ENCODE data around the gene PLA2G4A.

The PLA2G4A gene

GRCh38 chr1:186997877-186998276 is 169.1 kb downstream of the PLA2G4A start:
- Histone ChIP-seq H3K4me3 (ENCODE audit: low read length) (no peak overlapping the region), H3K27me3 (ENCODE audit: insufficient read depth, low read length) (no peaks in the 10 kb centered on the region), H3K9ac (ENCODE audit: low read depth, low read length) (no peak overlapping the region), H3K9me3 (ENCODE audit: insufficient read depth, low read depth, low read length) (no peaks in the 10 kb centered on the region), H3K36me3 (ENCODE audit: insufficient read depth, low read length) (no peaks in the 10 kb centered on the region), H3K4me1 (ENCODE audit: insufficient read depth, low read length) (no peaks in the 10 kb centered on the region), H3K27ac (ENCODE audit: low read depth, low read length) (no peak overlapping the region)
- 83% methylated on average over 1 of the region's 1 CpG for WGBS

DNA sequence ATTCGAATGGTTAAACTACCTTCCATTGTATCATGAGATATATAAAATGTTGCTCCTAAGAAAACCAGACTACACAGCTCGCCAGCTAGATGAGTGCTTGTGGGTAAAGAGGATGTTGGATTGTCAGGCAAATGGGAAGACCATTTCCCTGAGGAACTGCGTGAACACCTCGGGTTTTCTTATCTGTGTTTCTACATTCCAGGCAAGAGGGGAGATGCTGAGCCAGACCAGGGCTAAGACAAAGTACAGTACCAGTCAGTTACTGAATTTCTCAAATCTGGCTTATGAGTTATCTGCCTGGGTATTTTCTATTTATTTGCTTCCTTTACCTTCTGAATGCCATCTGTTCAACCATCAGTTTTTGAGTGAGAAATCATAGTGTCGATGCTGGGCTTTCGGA is 170.8 kb downstream of the PLA2G4A start:
- Histone ChIP-seq H3K4me3 (ENCODE audit: low read length) (no peak overlapping the region), H3K9ac (ENCODE audit: low read depth, low read length) (no peak overlapping the region), H3K27ac (ENCODE audit: low read depth, low read length) (no peak overlapping the region), H3K27me3 (ENCODE audit: insufficient read depth, low read length) (no peaks in the 10 kb centered on the region), H3K36me3 (ENCODE audit: insufficient read depth, low read length) (no peaks in the 10 kb centered on the region), H3K4me1 (ENCODE audit: insufficient read depth, low read length) (no peaks in the 10 kb centered on the region), H3K9me3 (ENCODE audit: insufficient read depth, low read depth, low read length) (no peaks in the 10 kb centered on the region)
- WGBS, result 84% methylated on average over 5 of the region's 6 CpGs

- Histone ChIP-seq H3K27ac (ENCODE audit: low read depth, low read length) (no peak overlapping the region), H3K4me3 (ENCODE audit: low read length) (no peak overlapping the region), H3K9ac (ENCODE audit: low read depth, low read length) (no peak overlapping the region), H3K4me1 (ENCODE audit: insufficient read depth, low read length) (no peaks in the 10 kb centered on the region), H3K27me3 (ENCODE audit: insufficient read depth, low read length) (no peaks in the 10 kb centered on the region), H3K36me3 (ENCODE audit: insufficient read depth, low read length) (no peaks in the 10 kb centered on the region), H3K9me3 (ENCODE audit: insufficient read depth, low read depth, low read length) (0 out of 2 replicates have a peak, but pooled peaks cover 3% of the 10 kb centered on the region)
- 81% methylated on average over 4 of the region's 4 CpGs for WGBS
Observed at GRCh38 chr1:187001198-187001889, 172.6 kb downstream of the PLA2G4A start.

DNA sequence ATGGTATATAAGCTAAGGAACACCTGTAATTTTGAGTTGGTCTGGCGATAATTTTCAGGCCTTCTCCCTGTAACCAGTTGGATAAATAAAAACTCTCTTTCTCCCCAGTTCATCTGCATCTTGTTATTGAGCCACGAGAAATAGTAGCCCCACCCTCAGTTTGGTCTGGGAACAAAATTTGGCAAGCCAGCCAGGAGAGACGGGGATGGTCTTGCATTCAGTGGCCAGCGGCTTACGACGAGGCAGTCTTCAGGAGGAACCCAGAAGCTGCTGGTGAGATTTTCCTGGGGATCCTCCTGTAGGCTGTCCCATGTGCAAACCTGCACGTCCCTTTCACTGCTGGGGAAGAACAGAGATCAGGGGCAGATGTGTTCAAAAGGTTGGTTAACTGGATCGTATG is 174.6 kb downstream of the PLA2G4A start:
- H3K36me3 ChIP-seq (ENCODE audit: insufficient read depth, low read length), result no peaks in the 10 kb centered on the region
- H3K27ac ChIP-seq (ENCODE audit: low read depth, low read length), result no peak overlapping the region
- no peaks in the 10 kb centered on the region for H3K4me1 ChIP-seq (ENCODE audit: insufficient read depth, low read length)
- no peak overlapping the region for H3K9ac ChIP-seq (ENCODE audit: low read depth, low read length)
- no peak overlapping the region for H3K4me3 ChIP-seq (ENCODE audit: low read length)
- 95% methylated on average over 8 of the region's 8 CpGs for WGBS
- peaks cover 22% of the 10 kb centered on the region for H3K9me3 ChIP-seq (ENCODE audit: insufficient read depth, low read depth, low read length)
- H3K27me3 ChIP-seq (ENCODE audit: insufficient read depth, low read length), result no peaks in the 10 kb centered on the region

DNA sequence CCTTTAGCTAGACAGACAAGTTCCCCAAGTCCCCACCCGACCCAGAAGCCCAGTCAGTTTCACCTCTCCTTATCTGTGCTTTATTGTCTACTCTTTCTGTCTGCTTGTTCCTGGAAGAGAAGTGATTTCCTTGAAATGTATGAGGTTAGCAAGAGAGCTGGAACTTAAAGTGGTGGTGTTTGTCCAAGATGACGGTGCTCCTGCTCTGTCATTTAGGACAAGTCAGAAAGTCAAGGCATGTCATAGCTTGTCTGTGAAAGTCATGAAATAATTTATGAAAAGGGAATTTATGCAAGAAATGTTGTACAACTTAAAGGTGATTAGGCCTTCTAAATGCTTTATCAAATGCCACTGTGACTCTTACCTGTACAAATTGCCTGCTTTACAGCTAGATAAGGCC is 178.1 kb downstream of the PLA2G4A start:
- H3K27me3 ChIP-seq (ENCODE audit: insufficient read depth, low read length), result no peaks in the 10 kb centered on the region
- no peaks in the 10 kb centered on the region for H3K36me3 ChIP-seq (ENCODE audit: insufficient read depth, low read length)
- H3K27ac ChIP-seq (ENCODE audit: low read depth, low read length), result no peak overlapping the region
- no peak overlapping the region for H3K9ac ChIP-seq (ENCODE audit: low read depth, low read length)
- H3K4me1 ChIP-seq (ENCODE audit: insufficient read depth, low read length), result peaks cover 12% of the 10 kb centered on the region; the same call in 1 of the 2 replicates
- 97% methylated on average over 2 of the region's 2 CpGs for WGBS
- H3K9me3 ChIP-seq (ENCODE audit: insufficient read depth, low read depth, low read length), result peaks cover 30% of the 10 kb centered on the region
- no peak overlapping the region for H3K4me3 ChIP-seq (ENCODE audit: low read length)

DNA sequence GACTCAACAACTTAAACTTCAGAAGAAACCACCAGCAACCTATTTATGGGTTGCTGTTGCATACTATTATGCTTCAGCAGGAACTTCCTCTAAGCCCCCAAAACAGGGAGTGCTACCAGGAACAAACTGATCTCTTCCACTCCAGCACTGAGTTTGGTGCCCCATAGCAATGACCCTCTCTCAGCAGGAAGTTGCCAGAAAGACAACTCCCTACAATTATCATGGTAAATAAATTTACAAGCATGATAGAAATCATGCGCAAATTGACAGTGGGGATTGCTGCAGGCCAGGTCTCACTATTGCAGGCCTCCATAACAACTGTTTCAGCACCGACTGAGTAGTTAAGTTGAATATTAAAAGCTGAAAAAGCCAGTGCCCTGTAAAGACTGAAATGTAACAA is 180.6 kb downstream of the PLA2G4A start:
- no peaks in the 10 kb centered on the region for H3K36me3 ChIP-seq (ENCODE audit: insufficient read depth, low read length)
- H3K27ac ChIP-seq (ENCODE audit: low read depth, low read length), result peak overlapping the region; percentile 80; the same call in 1 of the 2 replicates
- 72% methylated on average over 2 of the region's 2 CpGs for WGBS
- H3K4me1 ChIP-seq (ENCODE audit: insufficient read depth, low read length), result peaks cover 12% of the 10 kb centered on the region; the same call in 1 of the 2 replicates
- H3K27me3 ChIP-seq (ENCODE audit: insufficient read depth, low read length), result no peaks in the 10 kb centered on the region
- H3K4me3 ChIP-seq (ENCODE audit: low read length), result no peak overlapping the region
- peaks cover 30% of the 10 kb centered on the region for H3K9me3 ChIP-seq (ENCODE audit: insufficient read depth, low read depth, low read length)
- H3K9ac ChIP-seq (ENCODE audit: low read depth, low read length), result no peak overlapping the region

DNA sequence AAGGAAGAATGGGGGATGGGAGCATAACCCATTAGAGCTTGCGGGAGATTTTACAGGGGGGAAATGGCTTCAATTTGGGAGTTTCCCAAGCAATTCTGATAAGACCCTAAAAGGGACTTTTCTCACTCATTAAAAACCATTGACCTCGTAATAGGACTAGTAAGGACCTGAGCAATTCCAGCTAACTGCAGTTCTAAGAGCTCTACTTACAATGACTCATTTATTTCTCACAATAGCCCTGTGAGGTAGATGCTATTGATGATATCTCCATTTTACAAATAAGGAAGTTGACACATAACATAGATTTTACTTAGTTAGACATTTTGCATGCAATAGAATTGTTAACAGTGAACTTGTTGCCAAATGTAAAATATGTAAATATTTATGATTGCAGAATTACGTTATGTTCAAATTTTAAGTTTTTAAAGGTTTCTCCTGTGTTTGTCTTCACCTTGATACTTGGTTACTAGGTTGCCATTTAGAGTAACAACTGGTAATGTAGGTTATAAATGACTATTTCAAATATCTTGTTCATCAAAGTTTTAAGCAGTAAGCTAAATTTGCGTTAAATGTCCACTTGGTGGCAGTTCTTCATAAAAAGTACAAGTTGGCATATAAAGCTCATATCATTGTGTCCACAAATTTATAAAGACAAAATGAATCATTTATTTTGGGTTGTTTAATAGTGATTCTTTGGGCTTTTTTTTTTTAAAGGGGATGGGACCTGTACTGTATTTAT is 182.0 kb downstream of the PLA2G4A start:
- Histone ChIP-seq H3K27ac (ENCODE audit: low read depth, low read length) (peak overlapping the region; percentile 80; the same call in 1 of the 2 replicates), H3K36me3 (ENCODE audit: insufficient read depth, low read length) (no peaks in the 10 kb centered on the region), H3K27me3 (ENCODE audit: insufficient read depth, low read length) (no peaks in the 10 kb centered on the region), H3K4me1 (ENCODE audit: insufficient read depth, low read length) (peaks cover 12% of the 10 kb centered on the region; the same call in 1 of the 2 replicates), H3K9me3 (ENCODE audit: insufficient read depth, low read depth, low read length) (peaks cover 30% of the 10 kb centered on the region), H3K9ac (ENCODE audit: low read depth, low read length) (no peak overlapping the region), H3K4me3 (ENCODE audit: low read length) (no peak overlapping the region)
- WGBS, result 93% methylated on average over 4 of the region's 4 CpGs

GRCh38 chr1:187013582-187014200 is 184.9 kb downstream of the PLA2G4A start:
- peaks cover 6% of the 10 kb centered on the region for H3K9me3 ChIP-seq (ENCODE audit: insufficient read depth, low read depth, low read length)
- no peaks in the 10 kb centered on the region for H3K27me3 ChIP-seq (ENCODE audit: insufficient read depth, low read length)
- no peak overlapping the region for H3K9ac ChIP-seq (ENCODE audit: low read depth, low read length)
- H3K36me3 ChIP-seq (ENCODE audit: insufficient read depth, low read length), result no peaks in the 10 kb centered on the region
- WGBS, result 96% methylated on average over 5 of the region's 5 CpGs
- no peak overlapping the region for H3K4me3 ChIP-seq (ENCODE audit: low read length)
- H3K27ac ChIP-seq (ENCODE audit: low read depth, low read length), result no peak overlapping the region
- H3K4me1 ChIP-seq (ENCODE audit: insufficient read depth, low read length), result peaks cover 12% of the 10 kb centered on the region; the same call in 1 of the 2 replicates

- Histone ChIP-seq H3K36me3 (ENCODE audit: insufficient read depth, low read length) (no peaks in the 10 kb centered on the region), H3K4me1 (ENCODE audit: insufficient read depth, low read length) (no peaks in the 10 kb centered on the region), H3K9ac (ENCODE audit: low read depth, low read length) (no peak overlapping the region), H3K27ac (ENCODE audit: low read depth, low read length) (no peak overlapping the region), H3K4me3 (ENCODE audit: low read length) (no peak overlapping the region), H3K9me3 (ENCODE audit: insufficient read depth, low read depth, low read length) (no peaks in the 10 kb centered on the region), H3K27me3 (ENCODE audit: insufficient read depth, low read length) (no peaks in the 10 kb centered on the region)
Observed at GRCh38 chr1:187018291-187018690, 189.5 kb downstream of the PLA2G4A start.

DNA sequence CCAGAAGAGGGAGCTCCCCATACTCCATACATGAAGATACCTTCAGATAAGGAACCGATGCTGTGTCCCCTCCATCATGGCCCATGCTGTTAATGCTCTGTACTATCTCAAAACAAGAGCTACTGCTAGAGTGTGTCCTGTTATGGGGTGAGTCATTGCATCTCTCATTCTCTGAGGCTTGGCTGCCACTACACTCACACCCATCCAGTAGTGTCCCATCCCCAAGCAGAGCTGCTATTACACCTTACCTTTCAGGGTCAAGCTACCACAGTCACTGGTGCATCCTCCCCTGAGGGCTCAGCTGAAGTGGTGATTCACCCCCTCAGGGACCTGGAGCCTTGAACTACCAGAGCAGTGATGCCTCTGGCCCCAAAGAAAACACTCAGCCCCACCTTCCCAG is 198.5 kb downstream of the PLA2G4A start:
- Histone ChIP-seq H3K27ac (ENCODE audit: low read depth, low read length) (no peak overlapping the region), H3K4me1 (ENCODE audit: insufficient read depth, low read length) (no peaks in the 10 kb centered on the region), H3K9me3 (ENCODE audit: insufficient read depth, low read depth, low read length) (no peaks in the 10 kb centered on the region), H3K4me3 (ENCODE audit: low read length) (no peak overlapping the region), H3K27me3 (ENCODE audit: insufficient read depth, low read length) (no peaks in the 10 kb centered on the region), H3K36me3 (ENCODE audit: insufficient read depth, low read length) (no peaks in the 10 kb centered on the region), H3K9ac (ENCODE audit: low read depth, low read length) (no peak overlapping the region)
- 85% methylated on average over 1 of the region's 1 CpG for WGBS

- Histone ChIP-seq H3K27ac (ENCODE audit: low read depth, low read length) (no peak overlapping the region), H3K4me1 (ENCODE audit: insufficient read depth, low read length) (no peaks in the 10 kb centered on the region), H3K9ac (ENCODE audit: low read depth, low read length) (no peak overlapping the region), H3K27me3 (ENCODE audit: insufficient read depth, low read length) (no peaks in the 10 kb centered on the region), H3K9me3 (ENCODE audit: insufficient read depth, low read depth, low read length) (no peaks in the 10 kb centered on the region), H3K36me3 (ENCODE audit: insufficient read depth, low read length) (no peaks in the 10 kb centered on the region), H3K4me3 (ENCODE audit: low read length) (no peak overlapping the region)
- WGBS, result 95% methylated on average over 3 of the region's 4 CpGs
Observed at GRCh38 chr1:187032316-187032981, 203.7 kb downstream of the PLA2G4A start.
